ENCODE data around the gene SSNA1.
"Not testable (repeated sequence)": the region's sequence is repeated elsewhere in the genome, so short reads cannot be mapped to it uniquely, and the experiment has no call there.

SSNA1 gene

GRCh38 chr9:137234758-137235423, 46.4 kb downstream of the SSNA1 start:
- DNase-seq, result no peak

- no peak for DNase-seq
These were observed 47.2 kb downstream of the SSNA1 start for GRCh38 chr9:137235424-137236237.

- DNase-seq, result peak; percentile 54
These were observed 47.9 kb downstream of the SSNA1 start for GRCh38 chr9:137236238-137236935.

GRCh38 chr9:137236936-137237421, 48.5 kb downstream of the SSNA1 start:
- DNase-seq, result no peak

GRCh38 chr9:137237759-137238726, 49.6 kb downstream of the SSNA1 start:
- DNase-seq, result no peak

- DNase-seq, result not testable (repeated sequence)
These were observed 51.2 kb downstream of the SSNA1 start for GRCh38 chr9:137239541-137240200.
